Panc1 (cell line): Measurements from ENCODE around the gene TBATA. TPM values are rescaled to one million over a fixed set of nuclear protein-coding genes. Genes with fewer than 3 reads are reported as not detected.

ENCODE experiments used
- ATAC-seq: fragments of 200-7000 bp; cut with Tn5 transposase; 2 replicates; pipeline ENCODE4 v1.9.1; 2020; ENCODE audit warnings: mild to moderate bottlenecking, moderate library complexity
- BruUV-seq: library from RNA; stranded (reverse); fragments of 400-500 nt; replicated peaks from 2 replicates; lab custom pipeline; 2021; lab: Mats Ljungman, UMichigan
- CTCF ChIA-PET: fragments of 300-600 bp; sonication (Branson Sonifier 250); formaldehyde crosslinking; loops from one replicate; lab custom pipeline; 2022; ENCODE audit warnings: antibody characterized with exemption; lab: Charles Lee
- POLR2A ChIA-PET: fragments of 300-600 bp; sonication (Branson Sonifier 250); formaldehyde crosslinking; loops from one replicate; lab custom pipeline; 2022; ENCODE audit warnings: antibody characterized with exemption; lab: Charles Lee
- DNase-seq: peaks from one replicate; pipeline ENCODE4 v3.0.0-alpha.2; 2010; ENCODE audit warnings: low read depth, low spot score
- H3K27ac ChIP-seq: 2 replicates; pipeline ENCODE4 v1.5.1; 2011; ENCODE audit warnings: mild to moderate bottlenecking, low read length, inconsistent platforms
- H3K27me3 ChIP-seq: fragments of 200-500 bp; sonication (Bioruptor generic); 2 replicates; pipeline ENCODE4 v1.6.0; 2014; ENCODE audit warnings: low read length, inconsistent platforms; ENCODE audit not compliant: control insufficient read depth, insufficient read depth
- H3K36me3 ChIP-seq: fragments of 200-500 bp; sonication (Bioruptor generic); 2 replicates; pipeline ENCODE4 v1.5.1; 2014; ENCODE audit warnings: inconsistent platforms, mild to moderate bottlenecking, low read length, moderate library complexity; ENCODE audit not compliant: control insufficient read depth, insufficient read depth
- H3K4me1 ChIP-seq: 2 replicates; pipeline ENCODE4 v1.5.1; 2011; ENCODE audit warnings: inconsistent platforms, mild to moderate bottlenecking, low read length, moderate library complexity; ENCODE audit not compliant: control insufficient read depth, insufficient read depth
- H3K4me3 ChIP-seq, 2 experiments: 2 replicates each; pipeline ENCODE4 v1.5.1; 2011 to 2012; ENCODE audit warnings: low read depth in 2 of 2, low read length in 2 of 2, mild to moderate bottlenecking in 2 of 2, inconsistent platforms in 1 of 2, moderate library complexity in 1 of 2
- H3K9me3 ChIP-seq: fragments of 200-500 bp; sonication (Bioruptor generic); 2 replicates; pipeline ENCODE4 v1.5.1; 2014; ENCODE audit warnings: low read depth, mild to moderate bottlenecking, inconsistent platforms, low read length, moderate library complexity; ENCODE audit not compliant: control insufficient read depth, insufficient read depth
- CTCF ChIP-seq: fragments of 450-650 bp; IDR thresholded peaks from 2 replicates; pipeline ENCODE4 v1.5.1; 2017; ENCODE audit warnings: mild to moderate bottlenecking
- POLR2AphosphoS5 ChIP-seq: IDR thresholded peaks from 2 replicates; pipeline ENCODE4 v1.6.1; 2012; ENCODE audit warnings: mild to moderate bottlenecking, low read depth, low read length, moderate library complexity
- REST ChIP-seq, 2 experiments: IDR thresholded peaks; 2 replicates each; pipeline ENCODE4 v1.6.1; 2011 to 2012; ENCODE audit warnings: low read depth in 2 of 2, control low read depth in 1 of 2, low read length in 1 of 2, mild to moderate bottlenecking in 1 of 2, moderate library complexity in 1 of 2; ENCODE audit not compliant: insufficient read depth in 1 of 2
- SIN3A ChIP-seq: IDR thresholded peaks from 2 replicates; pipeline ENCODE4 v1.6.1; 2012; ENCODE audit warnings: low read depth, mild to moderate bottlenecking, low read length, moderate library complexity, borderline replicate concordance; ENCODE audit not compliant: insufficient read depth
- TCF7L2 ChIP-seq: IDR thresholded peaks from 2 replicates; pipeline ENCODE4 v1.6.1; 2011; ENCODE audit warnings: mild to moderate bottlenecking, low read depth, low read length, inconsistent platforms
- in situ Hi-C: cut with HindIII; loops from 2 replicates; pipeline ENCODE4 v1.10.0; 2016; ENCODE audit warnings: low sequenced_read_pairs, low pct_unique_long_range_greater_than_20kb
- intact Hi-C: fragments of 100-400 bp; cut with micrococcal nuclease; formaldehyde crosslinking; loops from one replicate; pipeline ENCODE4 v1.10.0; 2022; ENCODE audit not compliant: unreplicated experiment
- total RNA-seq: library from RNA; stranded (reverse); gene quantifications from one replicate; pipeline ENCODE4 v1.2.1, GENCODE V29; 2021; ENCODE audit not compliant: unreplicated experiment

The TBATA gene
- total RNA-seq, 1 experiment from 2014 or later, result not detected

- intact Hi-C loops, result no loop called here
- Histone ChIP-seq H3K36me3 (no peaks in the 10 kb centered on the region), H3K4me1 (no peaks in the 10 kb centered on the region), H3K4me3 (no peak overlapping the region), H3K27me3 (peaks cover 10% of the 10 kb centered on the region), H3K27ac (no peak overlapping the region), H3K9me3 (0 out of 2 replicates have a peak, but pooled peaks cover 3% of the 10 kb centered on the region)
- TF ChIP-seq TCF7L2 (no peak), SIN3A (no peak), POLR2AphosphoS5 (no peak), REST (IDR thresholded peaks at IDR 0.05; ENCODE audit: insufficient read depth in 1 of 2, low read depth in 2 of 2, low read length in 1 of 2) (no peak), CTCF (no peak)
- ChIA-PET CTCF (interaction anchor here (0.6 kb wide), 2 partner anchors 10 to 72 kb away, joined by 3 read pairs; no protein-coding TSS in a partner anchor), POLR2A (no interaction called here)
- DNase-seq (no peak), ATAC-seq (no peak)
- BruUV-seq, result no TSS peak
- in situ Hi-C loops, result no loop called here
Observed at GRCh38 chr10:70740406-70741288, 44.5 kb downstream of the TBATA start.

GRCh38 chr10:70738761-70739121, 46.4 kb downstream of the TBATA start:
- DNase-seq, result no peak
- in situ Hi-C loops (no loop called here), intact Hi-C loops (no loop called here)
- TF ChIP-seq CTCF (no peak), REST (IDR thresholded peaks at IDR 0.05; ENCODE audit: insufficient read depth in 1 of 2, low read depth in 2 of 2, low read length in 1 of 2) (no peak), POLR2AphosphoS5 (no peak), SIN3A (no peak), TCF7L2 (no peak)
- ChIA-PET POLR2A (no interaction called here), CTCF (interaction anchor here (1.0 kb wide), 1 partner anchor 19 kb away, joined by 4 read pairs; no protein-coding TSS in a partner anchor)
- Histone ChIP-seq H3K9me3 (no peaks in the 10 kb centered on the region), H3K27me3 (peaks cover 10% of the 10 kb centered on the region), H3K4me3 (no peak overlapping the region), H3K36me3 (no peaks in the 10 kb centered on the region), H3K27ac (no peak overlapping the region), H3K4me1 (no peaks in the 10 kb centered on the region)
- no peak for ATAC-seq
- BruUV-seq, result no TSS peak
